Measurements from ENCODE around the gene TFCP2. TPM values are rescaled to one million over a fixed set of nuclear protein-coding genes. Genes with fewer than 3 reads are reported as not detected.

Gene TFCP2
- total and polyA plus RNA-seq, 2 of the 13 experiments (the other 11 are each of a cell fraction or from before 2014, with no cell fraction given): 7.6 to 10.0 TPM

GRCh38 chr12:51083126-51083833 is 89.7 kb downstream of the TFCP2 start, which contains the start of gene CSRNP2 (continued):
- TF ChIP-seq MAFK (conservative IDR thresholded peaks at IDR 0.05 in 1 of 2, IDR thresholded peaks at IDR 0.05 in 1 of 2; ENCODE audit: low read length in 2 of 2) (no peak), AGO2 (optimal IDR thresholded peaks at IDR 0.05; ENCODE audit: low read depth, low read length) (peak; percentile 87), ZNF263 (CRISPR knock-in tag; IDR thresholded peaks at IDR 0.05) (peak; percentile 19; the same call in 1 of the 2 replicates)

- peak overlapping the region; percentile 83 to 88 (median 88) for H3K4me3 ChIP-seq (replicated peaks in 1 of 3; ENCODE audit: insufficient read depth in 1 of 3, low read depth in 2 of 3, low read length in 3 of 3)
- intact Hi-C loops (cut with micrococcal nuclease; ENCODE audit: unreplicated experiment): loop anchor here (1.0 kb wide), 1 partner anchor 34 kb away; the partner anchor contains the start of gene LETMD1
- in situ Hi-C loops (cut with HindIII; ENCODE audit: extremely low pct_ligation_motif_present, low pct_unique_long_range_greater_than_20kb): no loop called here
- H3K36me3 ChIP-seq (replicated peaks in 1 of 2; ENCODE audit: control insufficient read depth in 1 of 2, insufficient read depth in 2 of 2, low read length in 2 of 2): no peaks in the 10 kb centered on the region
- peak overlapping the region; percentile 70 for H3K27ac ChIP-seq (ENCODE audit: extremely low read length, insufficient read depth, low read length)
- H3K9ac ChIP-seq (ENCODE audit: insufficient read depth, low read depth, low read length): peak overlapping the region; percentile 75
- peak overlapping the region; percentile 99 for H3K4me2 ChIP-seq (ENCODE audit: low read depth, low read length)
- ChIA-PET POLR2A (interaction anchor here (0.6 to 3.2 kb wide), 15 partner anchors 10 to 580 kb away, joined by 3 to 24 read pairs (median 4); partner anchors contain the start of genes ATF1, DAZAP2, POU6F1 and SLC11A2), CTCF (ENCODE audit: low intra/inter-chr PET ratio, low total read pairs) (no interaction called here)
- ATAC-seq (no peak; the same call in 2 of the 3 replicates), DNase-seq (ENCODE audit: low spot score) (peak; percentile 7), FAIRE-seq (peak; percentile 12)
- no peaks in the 10 kb centered on the region for H3K9me3 ChIP-seq (ENCODE audit: low read length)
- TSS peak; percentile 76 for BruUV-seq (replicated peaks)
- peaks cover 15% of the 10 kb centered on the region for H3K79me2 ChIP-seq (ENCODE audit: insufficient read depth, low read length)
- H2AFZ ChIP-seq (ENCODE audit: low read length): no peak overlapping the region
- H4K20me1 ChIP-seq (ENCODE audit: insufficient read depth, low read length): no peaks in the 10 kb centered on the region
- whole genome bisulfite sequencing (ENCODE audit: low lambda C conversion rate): 3% methylated on average over 18 of the region's 18 CpGs
- no peaks in the 10 kb centered on the region; a peak in 1 of 5 replicates for H3K27me3 ChIP-seq (ENCODE audit: control insufficient read depth in 1 of 2, insufficient read depth in 2 of 2, low read length in 2 of 2)
- H3K4me1 ChIP-seq (ENCODE audit: insufficient read depth, low read length): peaks cover 19% of the 10 kb centered on the region
- TF ChIP-seq ZZZ3 (CRISPR knock-in tag; IDR thresholded peaks at IDR 0.05; ENCODE audit: borderline replicate concordance) (0 out of 2 replicates have a peak, but pooled peaks have one; percentile 18), ZKSCAN5 (CRISPR knock-in tag; IDR thresholded peaks at IDR 0.05) (no peak), PATZ1 (CRISPR knock-in tag; IDR thresholded peaks at IDR 0.05) (0 out of 2 replicates have a peak, but pooled peaks have one; percentile 14), ZXDC (CRISPR knock-in tag; IDR thresholded peaks at IDR 0.05) (0 out of 2 replicates have a peak, but pooled peaks have one; percentile 40), ZNF431 (CRISPR knock-in tag; IDR thresholded peaks at IDR 0.05; ENCODE audit: borderline replicate concordance, low read depth) (no peak), ZNF639 (CRISPR knock-in tag; conservative IDR thresholded peaks at IDR 0.05) (no peak), SMAD9 (CRISPR knock-in tag; IDR thresholded peaks at IDR 0.05) (no peak), KMT2B (CRISPR knock-in tag; IDR thresholded peaks at IDR 0.05) (0 out of 2 replicates have a peak, but pooled peaks have one; percentile 21), SYNCRIP (IDR thresholded peaks at IDR 0.05; ENCODE audit: insufficient read depth, low read depth, low read length) (no peak), MTA1 (CRISPR knock-in tag; IDR thresholded peaks at IDR 0.05; ENCODE audit: borderline replicate concordance) (0 out of 2 replicates have a peak, but pooled peaks have one; percentile 18), ZNF30 (CRISPR knock-in tag; IDR thresholded peaks at IDR 0.05) (no peak), ZNF326 (CRISPR knock-in tag; IDR thresholded peaks at IDR 0.05; ENCODE audit: borderline replicate concordance) (no peak)
These were observed 90.3 kb downstream of the TFCP2 start for GRCh38 chr12:51082561-51083125.

Data from HepG2 (cell line).